Fibroblast of pulmonary artery (primary cell): Measurements from ENCODE around the gene PLEKHA6.

Experiments
- DNase-seq: peaks from one replicate; pipeline ENCODE4 v3.0.0-alpha.2; 2010; ENCODE audit warnings: low read depth
- H3K4me3 ChIP-seq: replicated peaks from 2 replicates; pipeline ENCODE4 v1.5.1; 2011; ENCODE audit warnings: low read depth, mild to moderate bottlenecking, control low read depth, low read length, moderate library complexity
- TF ChIP-seq, protein P1 (sequence below): IDR thresholded peaks from 2 replicates; pipeline ENCODE4 v1.5.1; 2011; ENCODE audit warnings: mild to moderate bottlenecking, control low read depth, low read length, inconsistent platforms; ENCODE audit errors: missing control alignments

The PLEKHA6 gene

DNA sequence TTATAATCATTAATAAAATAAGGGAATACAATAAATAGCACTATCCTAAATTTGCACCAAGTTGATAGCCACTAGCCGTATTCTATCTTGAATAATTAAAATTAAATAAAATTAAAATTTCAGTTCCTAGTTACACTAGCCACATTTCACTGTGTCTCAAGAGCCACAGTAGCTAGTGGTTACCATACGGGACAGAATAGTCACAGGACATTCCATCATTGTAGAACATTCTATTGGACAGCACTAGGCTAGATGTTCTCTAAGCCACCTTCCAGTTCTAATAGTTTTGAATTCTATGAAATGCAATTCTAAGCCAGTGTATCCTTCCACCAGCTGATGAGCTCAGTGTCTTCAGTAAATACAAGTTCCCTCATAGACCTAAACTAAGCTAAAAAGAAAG lies 74.8 kb downstream of the PLEKHA6 start:
- no peak for DNase-seq
- TF ChIP-seq, protein P1, sequence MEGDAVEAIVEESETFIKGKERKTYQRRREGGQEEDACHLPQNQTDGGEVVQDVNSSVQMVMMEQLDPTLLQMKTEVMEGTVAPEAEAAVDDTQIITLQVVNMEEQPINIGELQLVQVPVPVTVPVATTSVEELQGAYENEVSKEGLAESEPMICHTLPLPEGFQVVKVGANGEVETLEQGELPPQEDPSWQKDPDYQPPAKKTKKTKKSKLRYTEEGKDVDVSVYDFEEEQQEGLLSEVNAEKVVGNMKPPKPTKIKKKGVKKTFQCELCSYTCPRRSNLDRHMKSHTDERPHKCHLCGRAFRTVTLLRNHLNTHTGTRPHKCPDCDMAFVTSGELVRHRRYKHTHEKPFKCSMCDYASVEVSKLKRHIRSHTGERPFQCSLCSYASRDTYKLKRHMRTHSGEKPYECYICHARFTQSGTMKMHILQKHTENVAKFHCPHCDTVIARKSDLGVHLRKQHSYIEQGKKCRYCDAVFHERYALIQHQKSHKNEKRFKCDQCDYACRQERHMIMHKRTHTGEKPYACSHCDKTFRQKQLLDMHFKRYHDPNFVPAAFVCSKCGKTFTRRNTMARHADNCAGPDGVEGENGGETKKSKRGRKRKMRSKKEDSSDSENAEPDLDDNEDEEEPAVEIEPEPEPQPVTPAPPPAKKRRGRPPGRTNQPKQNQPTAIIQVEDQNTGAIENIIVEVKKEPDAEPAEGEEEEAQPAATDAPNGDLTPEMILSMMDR = no peak

DNA sequence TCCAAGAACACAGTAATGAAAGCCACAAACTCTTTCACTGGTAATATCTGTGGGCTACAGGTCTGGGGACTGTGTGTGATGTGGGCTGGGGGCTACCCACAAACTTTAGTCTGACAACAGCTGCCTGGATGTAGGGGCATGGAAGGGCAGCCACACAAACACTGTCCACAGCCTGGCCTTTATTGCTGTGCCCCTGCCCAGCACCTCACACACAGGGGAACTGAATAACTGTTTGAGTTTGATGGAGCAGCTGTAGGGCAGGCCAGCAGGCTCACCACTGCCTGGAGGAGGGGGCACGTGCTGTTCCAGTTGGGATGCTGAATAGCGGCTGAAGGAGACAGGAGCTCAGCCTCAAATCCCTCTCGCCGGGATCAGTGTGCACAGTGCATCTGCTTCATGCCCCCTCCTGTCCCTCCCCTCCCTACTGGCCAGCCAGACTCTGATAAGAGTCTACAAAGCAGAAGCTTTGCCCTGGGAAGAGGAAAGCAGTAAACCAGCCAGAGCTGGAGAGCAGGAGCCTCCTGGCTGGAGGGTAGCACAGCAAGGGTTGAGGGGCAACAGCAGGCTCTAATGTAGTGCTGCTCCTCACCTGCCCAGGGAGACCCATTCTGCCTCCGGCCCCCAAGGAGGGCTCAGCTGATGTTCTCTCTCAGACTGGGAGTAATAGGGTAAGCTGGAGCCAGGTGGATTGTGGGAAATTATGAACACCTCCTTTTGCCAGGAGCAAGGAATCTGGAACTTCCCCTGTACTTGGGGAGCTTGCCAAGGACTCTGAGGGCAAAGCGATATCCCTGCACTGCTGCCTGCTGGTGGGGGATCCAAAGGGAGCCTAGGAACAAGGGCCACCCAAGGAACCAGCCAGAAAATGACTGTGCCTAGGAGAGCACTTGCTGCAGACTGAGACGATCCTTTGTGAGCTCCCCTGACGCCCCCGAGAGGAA lies 75.7 kb downstream of the PLEKHA6 start:
- TF ChIP-seq, protein P1 = no peak
- no peak overlapping the region for H3K4me3 ChIP-seq
- no peak for DNase-seq

More for the DNA sequence above, 74.8 kb downstream of the PLEKHA6 start:
- H3K4me3 ChIP-seq = no peak overlapping the region

DNA sequence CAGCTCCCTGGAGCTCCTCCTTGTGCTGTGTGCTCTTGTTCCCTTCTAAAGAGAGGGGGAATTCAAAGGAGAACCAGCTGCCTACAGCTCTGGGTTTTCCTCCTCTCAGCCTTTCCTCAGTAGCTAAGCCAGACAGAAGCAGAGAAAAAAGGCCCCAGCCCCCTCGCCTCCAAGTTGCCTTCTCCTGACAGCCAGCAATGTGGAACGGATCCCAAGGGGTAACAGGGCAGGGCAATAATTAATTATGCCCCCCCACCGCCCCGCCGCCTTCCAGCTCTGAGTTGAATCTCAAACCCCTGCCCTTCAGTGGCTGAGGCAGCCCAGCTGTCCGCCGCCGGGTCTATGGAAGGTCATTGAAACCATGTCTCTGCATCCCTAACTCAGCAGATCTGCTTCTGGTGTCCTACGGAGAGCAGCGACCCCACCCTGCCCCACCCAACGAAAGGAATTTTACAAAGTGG lies 76.9 kb downstream of the PLEKHA6 start:
- TF ChIP-seq, protein P1 = no peak
- no peak for DNase-seq
- H3K4me3 ChIP-seq = no peak overlapping the region

DNA sequence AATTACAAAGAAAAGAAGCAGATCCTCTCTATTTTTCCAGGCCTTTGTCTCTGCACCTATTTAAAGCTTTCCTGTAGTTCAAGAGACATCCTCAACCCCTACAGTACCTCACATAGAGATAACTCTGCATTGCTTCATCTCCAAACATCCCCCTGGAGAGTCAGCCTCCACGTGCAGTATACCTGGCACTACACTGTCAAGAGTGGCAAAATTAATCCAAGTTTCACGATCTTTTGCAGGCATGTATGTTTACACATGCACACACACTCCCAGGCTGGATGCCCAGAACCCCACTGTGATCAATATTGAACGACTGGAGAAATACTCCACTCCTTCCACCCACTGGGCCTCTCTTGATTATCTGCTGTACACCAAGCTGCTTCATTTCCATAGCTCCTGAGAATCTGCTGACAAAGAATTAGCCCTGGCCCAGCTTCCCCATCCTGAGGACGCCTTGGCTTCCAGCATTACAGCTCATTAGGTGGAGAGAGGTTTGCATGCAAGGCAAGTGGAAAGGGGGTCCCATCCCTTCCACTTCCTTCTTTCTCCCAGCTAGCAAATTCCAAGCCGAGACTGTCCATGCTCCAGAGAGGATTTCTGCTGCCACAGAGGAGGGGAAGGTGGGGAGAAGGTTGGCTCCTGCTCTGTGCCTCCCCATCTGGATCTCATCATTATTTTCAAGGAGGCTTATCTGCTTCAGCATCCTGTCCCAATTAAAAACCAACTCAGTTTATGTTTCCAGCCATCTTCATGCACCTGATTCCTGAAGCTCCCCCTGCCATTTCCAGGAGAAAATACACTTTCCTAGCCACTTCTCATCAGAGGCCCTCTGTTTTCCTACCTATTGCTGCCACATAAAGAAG lies 79.4 kb downstream of the PLEKHA6 start:
- no peak for DNase-seq
- H3K4me3 ChIP-seq = no peak overlapping the region
- TF ChIP-seq, protein P1 = no peak

DNA sequence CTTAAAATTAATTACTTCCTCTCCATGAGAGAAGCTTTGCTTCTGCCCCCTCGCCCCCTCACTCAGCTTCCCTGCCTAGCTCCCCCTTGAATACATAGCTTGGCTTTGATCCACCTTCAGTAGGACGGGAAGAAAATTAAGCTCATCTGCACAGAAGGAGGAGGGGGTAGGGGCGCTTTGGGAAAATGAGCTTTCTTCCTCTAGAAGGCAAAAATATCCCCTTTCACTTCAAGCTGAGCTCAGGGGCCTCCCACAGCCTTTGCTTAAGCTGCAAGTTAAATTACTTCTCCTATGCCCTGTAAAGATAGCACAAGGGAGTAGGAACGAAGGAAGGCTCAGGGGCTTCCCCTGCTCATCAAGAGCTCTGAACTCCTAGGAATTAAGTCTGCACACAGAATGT lies 80.8 kb downstream of the PLEKHA6 start:
- TF ChIP-seq, protein P1 = no peak
- H3K4me3 ChIP-seq = no peak overlapping the region
- DNase-seq = no peak

DNA sequence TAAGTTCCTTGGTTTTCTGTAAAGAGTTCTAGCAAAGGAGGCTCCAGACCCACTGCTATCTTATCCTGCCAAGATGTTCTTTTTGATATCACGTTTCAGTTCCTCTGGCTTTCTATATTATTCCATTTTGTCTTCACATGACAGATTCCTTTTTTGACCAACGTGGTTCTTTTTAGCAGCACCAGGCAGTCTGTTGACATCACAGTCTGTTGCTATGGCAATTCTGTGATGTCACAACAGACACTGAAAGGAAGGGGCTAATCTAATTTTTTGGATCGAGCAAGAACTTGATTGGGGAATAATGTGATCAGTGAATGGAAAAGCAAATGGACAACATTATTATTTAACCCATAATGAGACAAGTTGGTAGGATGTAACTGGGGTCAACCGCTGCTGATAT lies 81.5 kb downstream of the PLEKHA6 start:
- TF ChIP-seq, protein P1 = no peak
- DNase-seq = peak; percentile 42

More for the DNA sequence above, 81.5 kb downstream of the PLEKHA6 start:
- no peak overlapping the region for H3K4me3 ChIP-seq
